HUDEP-2 (cell line): ENCODE results near the gene APRT.

ENCODE experiments used
- DNase-seq, 76 experiments: peaks; one replicate each; lab custom pipeline; 2025; ENCODE audit not compliant: unreplicated experiment in 76 of 76; lab: John Stamatoyannopoulos, UW

The APRT gene

GRCh38 chr16:88760424-88761142, 51.1 kb downstream of the APRT start:
- no peak for DNase-seq

GRCh38 chr16:88759976-88760350, 51.8 kb downstream of the APRT start:
- DNase-seq: no peak
